ENCODE results near the gene SMIM32. TPM values are rescaled to one million over a fixed set of nuclear protein-coding genes. Genes with fewer than 3 reads are reported as not detected.

The SMIM32 gene
- total RNA-seq, 2 experiments from 2014 or later = not detected

DNA sequence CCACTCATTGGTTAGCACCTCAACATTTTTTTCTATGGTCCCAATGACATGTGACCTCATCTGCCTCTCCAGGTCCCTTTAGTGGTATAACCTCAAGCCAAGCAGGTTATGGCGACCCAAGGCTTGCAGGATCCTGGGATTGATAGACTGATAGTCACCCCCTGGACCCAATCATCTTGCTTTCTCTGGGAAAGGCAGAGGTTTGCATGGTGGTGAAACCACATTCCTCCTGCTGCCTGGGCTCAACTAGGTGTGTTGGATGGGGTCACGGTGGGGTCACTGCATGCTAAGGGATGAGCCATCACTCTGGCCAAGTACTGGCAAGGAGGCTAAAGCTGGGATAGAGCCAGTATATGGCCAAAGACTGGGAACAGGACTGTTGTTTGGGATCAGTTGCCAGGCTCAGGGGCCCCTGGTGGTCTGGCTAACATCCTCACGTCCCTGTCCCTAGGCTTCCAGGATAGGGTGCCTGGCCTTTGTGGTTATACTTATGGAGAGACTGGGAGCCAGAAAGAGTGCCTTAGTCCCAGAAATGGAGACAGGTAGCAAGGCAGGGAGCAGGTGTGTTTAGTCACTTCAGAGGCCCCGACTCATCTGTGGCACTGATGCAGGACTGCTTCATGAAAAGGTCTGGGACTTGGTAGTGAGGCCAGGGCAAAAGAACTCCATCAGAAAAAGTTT is 4.6 kb upstream of the SMIM32 start:
- TF ChIP-seq EZH2phosphoT487 (IDR thresholded peaks at IDR 0.05; ENCODE audit: borderline replicate concordance, low read depth, low read length) (no peak), CTCF (conservative IDR thresholded peaks at IDR 0.05; ENCODE audit: low read length) (no peak)

GRCh38 chr5:136195971-136196820 is 3.2 kb upstream of the SMIM32 start:
- H3K4me3 ChIP-seq (ENCODE audit: low read depth, low read length, poor library complexity, severe bottlenecking) = no peak overlapping the region
- no peaks in the 10 kb centered on the region for H3K79me2 ChIP-seq (ENCODE audit: insufficient read depth, low read depth, low read length)
- H3K4me1 ChIP-seq (ENCODE audit: insufficient read depth, low read length, poor library complexity, severe bottlenecking) = no peaks in the 10 kb centered on the region
- H3K9me3 ChIP-seq (ENCODE audit: low read length) = no peaks in the 10 kb centered on the region
- no peak overlapping the region for H2AFZ ChIP-seq (ENCODE audit: low read length)
- POLR2A ChIA-PET = interaction anchor here (0.9 to 1.0 kb wide), 3 partner anchors 10 to 67 kb away, joined by 3 read pairs; no protein-coding TSS in a partner anchor
- H3K27ac ChIP-seq (ENCODE audit: low read depth, low read length, poor library complexity, severe bottlenecking) = no peak overlapping the region
- intact Hi-C loops (cut with micrococcal nuclease; ENCODE audit: unreplicated experiment) = no loop called here
- TF ChIP-seq CTCF (conservative IDR thresholded peaks at IDR 0.05; ENCODE audit: low read length) (no peak), EZH2phosphoT487 (IDR thresholded peaks at IDR 0.05; ENCODE audit: borderline replicate concordance, low read depth, low read length) (no peak)
- no peaks in the 10 kb centered on the region for H3K9me2 ChIP-seq (ENCODE audit: insufficient read depth, low read length)
- no peak overlapping the region for H3K4me2 ChIP-seq (ENCODE audit: low read length)
- no peak for DNase-seq (ENCODE audit: low spot score)
- no peaks in the 10 kb centered on the region for H3K36me3 ChIP-seq (ENCODE audit: insufficient read depth, low read length)
- H4K20me1 ChIP-seq (ENCODE audit: insufficient read depth, low read length) = no peaks in the 10 kb centered on the region
- CTCF ChIA-PET (ENCODE audit: unreplicated experiment) = no interaction called here
- no TSS peak for BruUV-seq (replicated peaks)

More for the DNA sequence above, 4.6 kb upstream of the SMIM32 start:
- no peak overlapping the region for H3K4me3 ChIP-seq (ENCODE audit: low read depth, low read length, poor library complexity, severe bottlenecking)
- DNase-seq (ENCODE audit: low spot score) = no peak
- H3K9me2 ChIP-seq (ENCODE audit: insufficient read depth, low read length) = no peaks in the 10 kb centered on the region
- H3K4me2 ChIP-seq (ENCODE audit: low read length) = no peak overlapping the region
- no peaks in the 10 kb centered on the region for H3K36me3 ChIP-seq (ENCODE audit: insufficient read depth, low read length)
- ChIA-PET POLR2A (interaction anchor here (0.6 kb wide), 1 partner anchor 105 kb away, joined by 3 read pairs; no protein-coding TSS in a partner anchor), CTCF (ENCODE audit: unreplicated experiment) (no interaction called here)
- H3K9me3 ChIP-seq (ENCODE audit: low read length) = no peaks in the 10 kb centered on the region
- no peak overlapping the region for H2AFZ ChIP-seq (ENCODE audit: low read length)
- H3K79me2 ChIP-seq (ENCODE audit: insufficient read depth, low read depth, low read length) = no peaks in the 10 kb centered on the region
- no peaks in the 10 kb centered on the region for H4K20me1 ChIP-seq (ENCODE audit: insufficient read depth, low read length)
- no peak overlapping the region for H3K27ac ChIP-seq (ENCODE audit: low read depth, low read length, poor library complexity, severe bottlenecking)
- H3K4me1 ChIP-seq (ENCODE audit: insufficient read depth, low read length, poor library complexity, severe bottlenecking) = no peaks in the 10 kb centered on the region
- intact Hi-C loops (cut with micrococcal nuclease; ENCODE audit: unreplicated experiment) = no loop called here
- BruUV-seq (replicated peaks) = no TSS peak

All from OCI-LY7 (cell line).